Measurements from ENCODE around the gene CSNK1A1.
"Not testable (repeated sequence)": the region's sequence is repeated elsewhere in the genome, so short reads cannot be mapped to it uniquely, and the experiment has no call there.

CSNK1A1 gene

GRCh38 chr5:149572170-149572569, 20.9 kb upstream of the CSNK1A1 start:
- DNase-seq: no peak

GRCh38 chr5:149567226-149567625, 16.0 kb upstream of the CSNK1A1 start:
- no peak for DNase-seq

GRCh38 chr5:149564542-149565140, 13.4 kb upstream of the CSNK1A1 start:
- DNase-seq: peak; percentile 86

GRCh38 chr5:149563466-149563865, 12.2 kb upstream of the CSNK1A1 start:
- DNase-seq: peak; percentile 51

GRCh38 chr5:149561848-149562247, 10.6 kb upstream of the CSNK1A1 start:
- DNase-seq: peak; percentile 97

- peak; percentile 75 for DNase-seq
Measured at GRCh38 chr5:149559706-149560105, 8.5 kb upstream of the CSNK1A1 start.

GRCh38 chr5:149552553-149553160, 1.4 kb upstream of the CSNK1A1 start:
- DNase-seq: peak; percentile 27

- no peak for DNase-seq
Measured at GRCh38 chr5:149552038-149552494, 827 bp upstream of the CSNK1A1 start.

GRCh38 chr5:149550594-149551226, 529 bp downstream of the CSNK1A1 start:
- no peak for DNase-seq

GRCh38 chr5:149550268-149550583, 1.0 kb downstream of the CSNK1A1 start:
- DNase-seq: peak; percentile 57

- peak; percentile 54 for DNase-seq
Measured at GRCh38 chr5:149549461-149550267, 1.6 kb downstream of the CSNK1A1 start.

GRCh38 chr5:149546974-149547373, 4.3 kb downstream of the CSNK1A1 start:
- no peak for DNase-seq

GRCh38 chr5:149545327-149545726, 5.9 kb downstream of the CSNK1A1 start:
- DNase-seq: no peak

GRCh38 chr5:149544028-149544420, 7.2 kb downstream of the CSNK1A1 start:
- DNase-seq: no peak

- DNase-seq: no peak
Measured at GRCh38 chr5:149543361-149544027, 7.7 kb downstream of the CSNK1A1 start.

- no peak for DNase-seq
Measured at GRCh38 chr5:149541893-149542292, 9.3 kb downstream of the CSNK1A1 start.

- DNase-seq: no peak
Measured at GRCh38 chr5:149540089-149540488, 11.2 kb downstream of the CSNK1A1 start.

- no peak for DNase-seq
Measured at GRCh38 chr5:149537374-149537975, 13.8 kb downstream of the CSNK1A1 start.

GRCh38 chr5:149535787-149536186, 15.5 kb downstream of the CSNK1A1 start:
- not testable (repeated sequence) for DNase-seq

GRCh38 chr5:149532413-149532812, 18.8 kb downstream of the CSNK1A1 start:
- no peak for DNase-seq

- no peak for DNase-seq
Measured at GRCh38 chr5:149529463-149529862, 21.8 kb downstream of the CSNK1A1 start.

GRCh38 chr5:149528281-149529060, 22.8 kb downstream of the CSNK1A1 start:
- no peak for DNase-seq
